GM18505 (cell line): Measurements from ENCODE around the gene STT3B.

Experiments used
- ATAC-seq: cut with Tn5 transposase; IDR thresholded peaks from one replicate; pipeline ENCODE4 v1.9.1; 2021; ENCODE audit not compliant: unreplicated experiment
- POLR2A ChIP-seq: IDR thresholded peaks from 4 replicates; pipeline ENCODE4 v1.6.1; 2011; ENCODE audit warnings: borderline replicate concordance; ENCODE audit not compliant: insufficient read depth, insufficient read length; ENCODE audit errors: extremely low read depth

Gene STT3B

GRCh38 chr3:31532587-31533168 is at the start of gene STT3B:
Gene STT3B, plus strand, starts transcription at chr3:31532925. Its CDS starts 74 bp downstream, at chr3:31532999.
- ATAC-seq, result peak; percentile 49
- TF ChIP-seq POLR2A, result peak; percentile 67

- no peak for TF ChIP-seq POLR2A
- no peak for ATAC-seq
Measured at GRCh38 chr3:31483776-31484175, 48.9 kb upstream of the STT3B start.

GRCh38 chr3:31485196-31485595 is 47.5 kb upstream of the STT3B start:
- no peak for ATAC-seq
- TF ChIP-seq POLR2A, result no peak

- ATAC-seq, result no peak
- TF ChIP-seq POLR2A, result no peak
Measured at GRCh38 chr3:31486865-31487533, 45.7 kb upstream of the STT3B start.

GRCh38 chr3:31488475-31489017 is 44.2 kb upstream of the STT3B start:
- ATAC-seq, result no peak
- no peak for TF ChIP-seq POLR2A

GRCh38 chr3:31490502-31490901 is 42.2 kb upstream of the STT3B start:
- no peak for TF ChIP-seq POLR2A
- no peak for ATAC-seq

GRCh38 chr3:31491660-31492059 is 41.1 kb upstream of the STT3B start:
- TF ChIP-seq POLR2A, result no peak
- no peak for ATAC-seq

GRCh38 chr3:31493149-31493548 is 39.6 kb upstream of the STT3B start:
- ATAC-seq, result no peak
- no peak for TF ChIP-seq POLR2A

GRCh38 chr3:31495971-31496665 is 36.6 kb upstream of the STT3B start:
- no peak for TF ChIP-seq POLR2A
- ATAC-seq, result no peak

GRCh38 chr3:31498791-31499190 is 33.9 kb upstream of the STT3B start:
- ATAC-seq, result no peak
- no peak for TF ChIP-seq POLR2A

- no peak for ATAC-seq
- TF ChIP-seq POLR2A, result no peak
Measured at GRCh38 chr3:31499281-31499680, 33.4 kb upstream of the STT3B start.

GRCh38 chr3:31502803-31503221 is 29.9 kb upstream of the STT3B start:
- TF ChIP-seq POLR2A, result no peak
- no peak for ATAC-seq

- TF ChIP-seq POLR2A, result no peak
- no peak for ATAC-seq
Measured at GRCh38 chr3:31503456-31503855, 29.3 kb upstream of the STT3B start.

GRCh38 chr3:31504230-31504629 is 28.5 kb upstream of the STT3B start:
- TF ChIP-seq POLR2A, result no peak

More at GRCh38 chr3:31504230-31504629, 28.5 kb upstream of the STT3B start:
- ATAC-seq, result no peak
